HG02943 (cell line): ENCODE measurements around the gene FAM200B.

Source experiments
- ATAC-seq: cut with Tn5 transposase; IDR thresholded peaks from one replicate; pipeline ENCODE4 v1.9.1; 2021; ENCODE audit warnings: mild to moderate bottlenecking, low read depth, moderate library complexity; ENCODE audit not compliant: unreplicated experiment

FAM200B gene

GRCh38 chr4:15694431-15694830, 12.8 kb downstream of the FAM200B start:
- ATAC-seq: no peak

GRCh38 chr4:15695240-15695699, 13.6 kb downstream of the FAM200B start:
- ATAC-seq: no peak

- no peak for ATAC-seq
Observed at GRCh38 chr4:15695729-15696128, 14.1 kb downstream of the FAM200B start.

GRCh38 chr4:15696866-15697265, 15.2 kb downstream of the FAM200B start:
- ATAC-seq: no peak

- no peak for ATAC-seq
Observed at GRCh38 chr4:15702941-15703403, 21.3 kb downstream of the FAM200B start, which contains the start of gene BST1. BST1 (plus strand) TSS chr4:15703065; CDS start chr4:15703145, 80 bp downstream.

- ATAC-seq: no peak
Observed at GRCh38 chr4:15703439-15703838, 21.8 kb downstream of the FAM200B start.

- no peak for ATAC-seq
Observed at GRCh38 chr4:15704129-15704528, 22.5 kb downstream of the FAM200B start.

- ATAC-seq: no peak
Observed at GRCh38 chr4:15706646-15707362, 25.2 kb downstream of the FAM200B start.

GRCh38 chr4:15707363-15707715, 25.7 kb downstream of the FAM200B start:
- ATAC-seq: no peak

GRCh38 chr4:15711762-15712161, 30.1 kb downstream of the FAM200B start:
- no peak for ATAC-seq

GRCh38 chr4:15712214-15712613, 30.6 kb downstream of the FAM200B start:
- no peak for ATAC-seq

GRCh38 chr4:15714141-15714540, 32.5 kb downstream of the FAM200B start:
- ATAC-seq: no peak

GRCh38 chr4:15714646-15715435, 33.2 kb downstream of the FAM200B start:
- ATAC-seq: no peak

GRCh38 chr4:15716115-15716514, 34.5 kb downstream of the FAM200B start:
- ATAC-seq: no peak

- no peak for ATAC-seq
Observed at GRCh38 chr4:15717086-15717485, 35.5 kb downstream of the FAM200B start.

- no peak for ATAC-seq
Observed at GRCh38 chr4:15717657-15718416, 36.2 kb downstream of the FAM200B start.

GRCh38 chr4:15718465-15718864, 36.8 kb downstream of the FAM200B start:
- ATAC-seq: no peak

- no peak for ATAC-seq
Observed at GRCh38 chr4:15718959-15719358, 37.3 kb downstream of the FAM200B start.

GRCh38 chr4:15719506-15719905, 37.9 kb downstream of the FAM200B start:
- ATAC-seq: no peak

GRCh38 chr4:15720851-15721250, 39.2 kb downstream of the FAM200B start:
- ATAC-seq: no peak

- no peak for ATAC-seq
Observed at GRCh38 chr4:15725608-15726007, 44.0 kb downstream of the FAM200B start.
